ENCODE results near the gene HAAO.

GRCh38 chr2:42809131-42809818 is 16.9 kb upstream of the HAAO start:
- TF ChIP-seq CTCF (IDR thresholded peaks at IDR 0.05) (no peak), POLR2A (IDR thresholded peaks at IDR 0.05) (no peak)
